DOHH2 (cell line): ENCODE measurements around the gene SERINC1.
A peak's percentile ranks its signal among the peaks of the same experiment; 100 is the strongest.

ENCODE experiments used
- H3F3A ChIP-seq: fragments of 200-600 bp; sonication (generic), shearing (Covaris generic); 2 replicates; pipeline ENCODE4 v1.6.0; 2016; ENCODE audit warnings: antibody characterized with exemption, mild to moderate bottlenecking; ENCODE audit not compliant: control insufficient read depth, insufficient read depth
- H3K27ac ChIP-seq: fragments of 200-600 bp; sonication (generic); 2 replicates; pipeline ENCODE4 v1.5.1; 2014; ENCODE audit warnings: low read depth, mild to moderate bottlenecking, low read length, moderate library complexity
- H3K27me3 ChIP-seq: fragments of 200-600 bp; sonication (generic); 2 replicates; pipeline ENCODE4 v1.6.1; 2014; ENCODE audit warnings: mild to moderate bottlenecking, low read length, mixed read lengths; ENCODE audit not compliant: control insufficient read depth
- H3K36me3 ChIP-seq: fragments of 200-600 bp; sonication (generic); 2 replicates; pipeline ENCODE4 v1.6.1; 2014; ENCODE audit warnings: mild to moderate bottlenecking, low read length, moderate library complexity, mixed read lengths; ENCODE audit not compliant: control insufficient read depth
- H3K4me1 ChIP-seq: fragments of 200-600 bp; sonication (generic); 2 replicates; pipeline ENCODE4 v1.6.1; 2014; ENCODE audit warnings: mild to moderate bottlenecking, low read length, mixed read lengths; ENCODE audit not compliant: control insufficient read depth
- H3K4me2 ChIP-seq: fragments of 200-600 bp; sonication (generic); 2 replicates; pipeline ENCODE4 v1.6.0; 2014; ENCODE audit warnings: mild to moderate bottlenecking, low read length, moderate library complexity
- H3K4me3 ChIP-seq: fragments of 200-600 bp; sonication (generic); 2 replicates; pipeline ENCODE4 v1.5.1; 2014; ENCODE audit warnings: mild to moderate bottlenecking, low read length, mixed read lengths
- H3K79me2 ChIP-seq: fragments of 200-600 bp; sonication (generic); 2 replicates; pipeline ENCODE4 v1.6.1; 2014; ENCODE audit warnings: mild to moderate bottlenecking, low read length, mixed read lengths; ENCODE audit not compliant: control insufficient read depth
- H3K9me2 ChIP-seq: fragments of 200-600 bp; sonication (generic); replicated peaks from 2 replicates; pipeline ENCODE4 v1.6.1; 2014; ENCODE audit warnings: mild to moderate bottlenecking, low read length, mixed read lengths; ENCODE audit not compliant: control insufficient read depth
- H3K9me3 ChIP-seq: fragments of 200-600 bp; sonication (generic); 2 replicates; pipeline ENCODE4 v1.6.1; 2014; ENCODE audit warnings: antibody characterized with exemption, low read length, mixed read lengths; ENCODE audit not compliant: control insufficient read depth, insufficient read depth
- H4K20me1 ChIP-seq: fragments of 200-600 bp; sonication (generic); 2 replicates; pipeline ENCODE4 v1.6.0; 2014; ENCODE audit warnings: low read depth, mild to moderate bottlenecking, antibody characterized with exemption, low read length, moderate library complexity; ENCODE audit not compliant: control insufficient read depth, insufficient read depth
- CTCF ChIP-seq: fragments of 200-600 bp; sonication (generic); IDR thresholded peaks from one replicate; pipeline ENCODE4 v1.5.1; 2014; ENCODE audit warnings: antibody characterized with exemption, mild to moderate bottlenecking, low read depth, low read length; ENCODE audit not compliant: poor library complexity, severe bottlenecking
- EZH2phosphoT487 ChIP-seq: fragments of 200-600 bp; sonication (generic); IDR thresholded peaks from 2 replicates; pipeline ENCODE4 v1.6.1; 2017; ENCODE audit warnings: borderline replicate concordance, mild to moderate bottlenecking, antibody characterized with exemption, low read length, moderate library complexity, mixed read lengths

The SERINC1 gene

GRCh38 chr6:122399055-122399347 lies 72.6 kb downstream of the SERINC1 start:
- 0 out of 2 replicates have a peak overlapping the region, but pooled peaks have one; percentile 23 for H3K27ac ChIP-seq
- TF ChIP-seq CTCF (no peak), EZH2phosphoT487 (no peak)
- H3K36me3 ChIP-seq: peaks cover 33% of the 10 kb centered on the region
- peaks cover 15% of the 10 kb centered on the region for H4K20me1 ChIP-seq
- H3K4me1 ChIP-seq: peaks cover 26% of the 10 kb centered on the region
- no peaks in the 10 kb centered on the region for H3K9me2 ChIP-seq
- no peaks in the 10 kb centered on the region for H3F3A ChIP-seq
- H3K79me2 ChIP-seq: peaks cover 45% of the 10 kb centered on the region
- H3K9me3 ChIP-seq: no peaks in the 10 kb centered on the region
- peak overlapping the region; percentile 65 for H3K4me3 ChIP-seq
- no peaks in the 10 kb centered on the region for H3K27me3 ChIP-seq
- H3K4me2 ChIP-seq: peak overlapping the region; percentile 64

GRCh38 chr6:122394016-122394415 lies 77.6 kb downstream of the SERINC1 start:
- no peak overlapping the region for H3K27ac ChIP-seq
- H3K36me3 ChIP-seq: no peaks in the 10 kb centered on the region
- no peaks in the 10 kb centered on the region for H3K9me2 ChIP-seq
- no peaks in the 10 kb centered on the region for H4K20me1 ChIP-seq
- H3K79me2 ChIP-seq: no peaks in the 10 kb centered on the region
- H3K4me1 ChIP-seq: peaks cover 5% of the 10 kb centered on the region
- no peak for TF ChIP-seq EZH2phosphoT487
- no peak for TF ChIP-seq CTCF
- H3K4me2 ChIP-seq: no peak overlapping the region
- H3K4me3 ChIP-seq: no peak overlapping the region
- no peaks in the 10 kb centered on the region for H3K9me3 ChIP-seq
- H3F3A ChIP-seq: no peaks in the 10 kb centered on the region
- H3K27me3 ChIP-seq: peaks cover 8% of the 10 kb centered on the region

- TF ChIP-seq CTCF: no peak
- TF ChIP-seq EZH2phosphoT487: no peak
- Histone ChIP-seq H3K36me3 (no peaks in the 10 kb centered on the region), H3K4me2 (no peak overlapping the region), H3K4me1 (no peaks in the 10 kb centered on the region), H3K79me2 (no peaks in the 10 kb centered on the region), H4K20me1 (no peaks in the 10 kb centered on the region), H3K9me3 (no peaks in the 10 kb centered on the region), H3K27ac (no peak overlapping the region), H3K4me3 (no peak overlapping the region), H3K9me2 (no peaks in the 10 kb centered on the region), H3F3A (no peaks in the 10 kb centered on the region), H3K27me3 (peaks cover 8% of the 10 kb centered on the region)
Measured at GRCh38 chr6:122393351-122393896, 78.2 kb downstream of the SERINC1 start.
